ENCODE measurements around the gene FAM114A1.

Gene FAM114A1

GRCh38 chr4:38867478-38868058 lies at the start of gene FAM114A1:
Gene FAM114A1 (plus strand): TSS chr4:38867806. CDS start chr4:38878079, 10,273 bp downstream.
- no peak for TF ChIP-seq CTCF (IDR thresholded peaks at IDR 0.05; ENCODE audit: control insufficient read depth, insufficient read depth, low read depth, low read length, missing control alignments)
- DNase-seq (ENCODE audit: low read depth): no peak
- H3K4me3 ChIP-seq (ENCODE audit: control insufficient read depth, low read depth, low read length): peak within 1 kb of the TSS; percentile 94

GRCh38 chr4:38818441-38818976 lies 49.1 kb upstream of the FAM114A1 start:
- no peak for TF ChIP-seq CTCF (IDR thresholded peaks at IDR 0.05; ENCODE audit: control insufficient read depth, insufficient read depth, low read depth, low read length, missing control alignments)
- no peak for DNase-seq (ENCODE audit: low read depth)
- no peak overlapping the region for H3K4me3 ChIP-seq (ENCODE audit: control insufficient read depth, low read depth, low read length)

GRCh38 chr4:38819569-38819968 lies 48.0 kb upstream of the FAM114A1 start:
- DNase-seq (ENCODE audit: low read depth): peak; percentile 14
- no peak overlapping the region for H3K4me3 ChIP-seq (ENCODE audit: control insufficient read depth, low read depth, low read length)
- TF ChIP-seq CTCF (IDR thresholded peaks at IDR 0.05; ENCODE audit: control insufficient read depth, insufficient read depth, low read depth, low read length, missing control alignments): no peak

- H3K4me3 ChIP-seq (ENCODE audit: control insufficient read depth, low read depth, low read length): no peak overlapping the region
- no peak for TF ChIP-seq CTCF (IDR thresholded peaks at IDR 0.05; ENCODE audit: control insufficient read depth, insufficient read depth, low read depth, low read length, missing control alignments)
- DNase-seq (ENCODE audit: low read depth): no peak
These were observed 47.1 kb upstream of the FAM114A1 start for GRCh38 chr4:38820329-38821061.

GRCh38 chr4:38821739-38822138 lies 45.9 kb upstream of the FAM114A1 start:
- H3K4me3 ChIP-seq (ENCODE audit: control insufficient read depth, low read depth, low read length): no peak overlapping the region
- TF ChIP-seq CTCF (IDR thresholded peaks at IDR 0.05; ENCODE audit: control insufficient read depth, insufficient read depth, low read depth, low read length, missing control alignments): no peak
- DNase-seq (ENCODE audit: low read depth): no peak

GRCh38 chr4:38822748-38823303 lies 44.8 kb upstream of the FAM114A1 start:
- DNase-seq (ENCODE audit: low read depth): no peak
- no peak for TF ChIP-seq CTCF (IDR thresholded peaks at IDR 0.05; ENCODE audit: control insufficient read depth, insufficient read depth, low read depth, low read length, missing control alignments)
- H3K4me3 ChIP-seq (ENCODE audit: control insufficient read depth, low read depth, low read length): no peak overlapping the region
